H1 (cell line): ENCODE measurements around the gene ZNF148. TPM values are rescaled to one million over a fixed set of nuclear protein-coding genes. Genes with fewer than 3 reads are reported as not detected.

Experiments used
- E2F6 ChIP-seq: IDR thresholded peaks from 2 replicates; pipeline ENCODE4 v1.6.1; 2012; ENCODE audit warnings: inconsistent platforms
- EGR1 ChIP-seq: IDR thresholded peaks from 2 replicates; pipeline ENCODE4 v1.6.1; 2011; ENCODE audit warnings: low read depth, low read length, borderline replicate concordance
- JUND ChIP-seq: IDR thresholded peaks from 2 replicates; pipeline ENCODE4 v1.6.1; 2011; ENCODE audit warnings: mild to moderate bottlenecking, improper control_type of control experiment, low read length
- POLR2A ChIP-seq, 2 experiments: IDR thresholded peaks; 1 replicate in 1 of 2; 2 replicates in 1 of 2; pipeline ENCODE4 v1.6.1; 2011; ENCODE audit warnings: low read depth in 2 of 2, low read length in 2 of 2, mild to moderate bottlenecking in 2 of 2; ENCODE audit errors: control extremely low read depth in 1 of 2
- RBBP5 ChIP-seq: IDR thresholded peaks from 2 replicates; pipeline ENCODE4 v1.7.1; 2012; ENCODE audit warnings: low read depth, mild to moderate bottlenecking, inconsistent platforms, low read length, moderate library complexity, borderline replicate concordance
- polyA plus RNA-seq, 7 experiments: library from polyadenylated mRNA; depleted of rRNA in 3 of 7; stranded (reverse) in 5 of 7; unstranded in 2 of 7; fragments of >200 nt in 5 of 7; fragments of 200-250 nt in 2 of 7; gene quantifications; 1 replicate in 5 of 7; 2 replicates in 1 of 7; 4 replicates in 1 of 7; pipeline versions ENCODE4 v1.2.1 to v1.2.3, GENCODE V29; 2011 to 2013; ENCODE audit warnings: missing spikeins in 2 of 7, mixed read lengths in 2 of 7
- total RNA-seq: library from RNA; stranded (reverse); fragmentation: NEBNext Ultra II Directional; extraction: Animal tissue kit (Norgen Biotek cat#: 25700); gene quantifications from 2 replicates; pipeline ENCODE4 v1.2.1, GENCODE V29; 2021

Gene ZNF148
- total and polyA plus RNA-seq, 2 of the 8 experiments (the other 6 are each of a cell fraction or from before 2014, with no cell fraction given): 3.7 to 22.6 TPM

DNA sequence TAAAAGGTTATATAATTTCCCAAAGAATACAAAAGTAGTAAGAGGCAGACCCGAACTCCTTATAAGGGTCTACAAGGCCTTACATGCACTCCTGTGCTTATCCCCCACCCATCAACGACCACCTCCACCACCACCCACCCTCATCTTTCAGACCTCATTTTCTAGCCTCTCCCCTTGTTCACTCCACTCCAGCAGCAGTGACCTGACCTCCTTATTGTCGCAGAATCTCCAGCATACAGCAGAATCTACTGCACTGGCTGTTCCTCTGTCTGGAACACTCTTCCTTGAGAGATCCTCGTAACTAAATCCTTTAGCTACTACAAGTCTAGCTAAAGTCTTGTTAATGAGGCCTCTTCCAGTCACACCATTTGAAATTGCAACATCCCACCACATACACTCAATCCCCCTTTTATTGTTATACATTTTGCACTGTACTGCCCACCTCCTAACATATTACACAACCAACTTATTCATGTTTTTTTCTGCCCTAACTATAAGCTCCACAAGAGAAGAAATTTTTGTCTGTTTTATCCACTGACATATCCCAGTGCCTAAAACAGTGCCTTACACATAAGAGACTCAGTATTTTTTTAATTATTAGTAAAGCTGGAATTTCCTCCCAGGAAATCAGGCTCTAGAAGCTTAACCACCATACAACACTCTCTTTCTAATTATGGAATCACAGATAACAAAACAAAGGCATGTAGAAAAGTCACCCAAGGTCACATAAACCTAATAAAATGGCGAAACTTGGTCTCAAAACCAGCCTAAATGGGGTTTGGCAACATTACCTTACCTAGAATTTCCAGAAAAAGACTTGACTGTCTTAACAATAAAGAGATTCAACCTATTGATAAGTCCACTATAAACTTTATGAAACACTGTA lies 40.2 kb downstream of the ZNF148 start (continued):
- no peak for TF ChIP-seq E2F6
- no peak for TF ChIP-seq RBBP5
- no peak for TF ChIP-seq POLR2A (IDR thresholded peaks at IDR 0.05; ENCODE audit: control extremely low read depth in 1 of 2, low read depth in 2 of 2, low read length in 2 of 2)
- no peak for TF ChIP-seq JUND
- TF ChIP-seq EGR1: no peak
